ENCODE measurements around the gene HIP1R.

The HIP1R gene

DNA sequence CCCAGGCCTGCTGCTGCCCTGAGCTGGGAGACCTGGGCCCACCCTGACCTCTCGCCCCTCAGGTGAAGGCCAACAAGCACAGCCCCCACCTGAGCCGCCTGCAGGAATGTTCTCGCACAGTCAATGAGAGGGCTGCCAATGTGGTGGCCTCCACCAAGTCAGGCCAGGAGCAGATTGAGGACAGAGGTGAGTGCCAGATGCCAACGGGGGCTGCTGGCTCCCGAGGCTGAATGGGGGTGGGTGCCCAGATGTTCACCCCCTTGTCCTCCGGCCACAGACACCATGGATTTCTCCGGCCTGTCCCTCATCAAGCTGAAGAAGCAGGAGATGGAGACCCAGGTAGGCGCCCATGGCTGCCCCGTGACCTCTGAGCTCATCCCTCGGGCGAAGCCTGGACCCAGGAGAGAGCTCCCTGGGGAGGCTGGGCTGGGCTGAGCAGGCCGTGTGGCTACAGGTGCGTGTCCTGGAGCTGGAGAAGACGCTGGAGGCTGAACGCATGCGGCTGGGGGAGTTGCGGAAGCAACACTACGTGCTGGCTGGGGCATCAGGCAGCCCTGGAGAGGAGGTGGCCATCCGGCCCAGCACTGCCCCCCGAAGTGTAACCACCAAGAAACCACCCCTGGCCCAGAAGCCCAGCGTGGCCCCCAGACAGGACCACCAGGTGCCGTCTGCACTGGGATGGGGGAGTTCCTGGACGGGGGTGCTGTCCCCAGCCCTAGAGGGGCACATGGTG, 25.8 kb downstream of the HIP1R start:
- DNase-seq (ENCODE audit: low read depth in 2 of 2): no peak

DNA sequence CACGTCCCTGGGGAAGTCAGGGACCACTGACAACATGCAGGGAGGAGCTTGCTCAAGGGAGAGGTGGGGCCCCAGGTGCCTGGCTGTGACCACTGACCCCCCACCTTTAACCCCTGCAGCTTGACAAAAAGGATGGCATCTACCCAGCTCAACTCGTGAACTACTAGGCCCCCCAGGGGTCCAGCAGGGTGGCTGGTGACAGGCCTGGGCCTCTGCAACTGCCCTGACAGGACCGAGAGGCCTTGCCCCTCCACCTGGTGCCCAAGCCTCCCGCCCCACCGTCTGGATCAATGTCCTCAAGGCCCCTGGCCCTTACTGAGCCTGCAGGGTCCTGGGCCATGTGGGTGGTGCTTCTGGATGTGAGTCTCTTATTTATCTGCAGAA, 26.3 kb downstream of the HIP1R start:
- no peak for DNase-seq (ENCODE audit: low read depth in 2 of 2)

DNA sequence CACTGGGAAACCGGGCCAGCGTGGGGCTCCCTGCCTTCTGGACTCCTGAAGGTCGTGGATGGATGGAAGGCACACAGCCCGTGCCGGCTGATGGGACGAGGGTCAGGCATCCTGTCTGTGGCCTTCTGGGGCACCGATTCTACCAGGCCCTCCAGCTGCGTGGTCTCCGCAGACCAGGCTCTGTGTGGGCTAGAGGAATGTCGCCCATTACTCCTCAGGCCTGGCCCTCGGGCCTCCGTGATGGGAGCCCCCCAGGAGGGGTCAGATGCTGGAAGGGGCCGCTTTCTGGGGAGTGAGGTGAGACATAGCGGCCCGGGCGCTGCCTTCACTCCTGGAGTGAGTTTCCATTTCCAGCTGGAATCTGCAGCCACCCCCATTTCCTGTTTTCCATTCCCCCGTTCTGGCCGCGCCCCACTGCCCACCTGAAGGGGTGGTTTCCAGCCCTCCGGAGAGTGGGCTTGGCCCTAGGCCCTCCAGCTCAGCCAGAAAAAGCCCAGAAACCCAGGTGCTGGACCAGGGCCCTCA, 26.9 kb downstream of the HIP1R start:
- no peak for DNase-seq (ENCODE audit: low read depth in 2 of 2)

DNA sequence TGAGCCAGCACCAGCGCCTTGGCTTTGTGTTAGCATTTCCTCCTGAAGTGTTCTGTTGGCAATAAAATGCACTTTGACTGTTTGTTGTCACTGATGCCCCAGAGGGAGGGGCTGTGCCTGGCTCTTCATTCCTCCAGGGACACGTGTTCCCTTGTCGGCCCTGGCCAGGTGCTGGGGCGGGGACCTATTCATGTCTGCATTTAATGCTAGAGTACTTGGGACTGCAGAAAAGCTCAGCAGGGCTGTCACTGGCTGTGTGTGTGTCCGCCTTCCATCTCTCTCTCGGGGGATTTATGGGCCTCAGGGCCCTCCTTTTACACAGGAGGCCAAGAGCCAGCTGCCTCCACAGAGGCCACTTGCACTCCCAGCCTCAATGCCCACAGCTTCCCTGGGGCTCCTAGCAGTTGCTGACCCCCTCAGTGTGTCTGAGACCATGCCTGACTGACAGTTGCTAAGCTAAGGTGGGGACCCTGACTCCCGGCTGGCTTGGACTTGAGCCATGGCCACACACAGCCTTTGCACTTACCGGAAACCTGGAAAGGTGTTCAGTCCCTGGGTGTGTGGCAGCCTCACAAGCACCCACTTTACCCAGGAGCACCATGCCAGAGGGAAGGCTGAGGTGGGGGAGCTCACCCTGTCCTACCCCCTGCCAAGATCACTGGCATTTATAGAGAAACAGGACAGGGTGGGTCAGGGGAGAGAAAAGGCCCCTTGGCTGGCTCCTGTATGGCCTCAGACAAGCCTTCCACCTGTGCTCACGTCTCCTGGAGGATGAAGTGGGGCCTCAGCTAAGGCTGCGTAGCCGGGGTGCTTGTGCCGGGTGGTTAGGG, 27.8 kb downstream of the HIP1R start:
- no peak for DNase-seq (ENCODE audit: low read depth in 2 of 2)

DNA sequence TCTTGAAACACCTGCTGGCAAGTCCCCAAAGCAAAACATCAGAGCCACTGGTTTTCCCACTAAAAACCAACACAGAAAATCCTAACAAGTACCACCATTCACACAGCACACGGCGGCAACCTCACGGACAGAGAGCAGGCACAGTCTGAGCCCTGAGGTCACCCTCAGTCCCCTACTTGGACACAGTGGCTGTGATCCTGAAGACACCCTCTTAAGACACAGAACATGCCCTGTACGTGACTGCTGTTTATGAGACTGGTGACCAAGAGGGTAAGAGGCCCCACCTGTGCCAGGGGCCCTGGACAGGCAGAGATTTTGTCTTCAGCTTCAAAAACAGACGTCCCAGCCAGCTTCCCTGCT, 29.6 kb downstream of the HIP1R start:
- no peak for DNase-seq (ENCODE audit: low read depth in 2 of 2)

DNA sequence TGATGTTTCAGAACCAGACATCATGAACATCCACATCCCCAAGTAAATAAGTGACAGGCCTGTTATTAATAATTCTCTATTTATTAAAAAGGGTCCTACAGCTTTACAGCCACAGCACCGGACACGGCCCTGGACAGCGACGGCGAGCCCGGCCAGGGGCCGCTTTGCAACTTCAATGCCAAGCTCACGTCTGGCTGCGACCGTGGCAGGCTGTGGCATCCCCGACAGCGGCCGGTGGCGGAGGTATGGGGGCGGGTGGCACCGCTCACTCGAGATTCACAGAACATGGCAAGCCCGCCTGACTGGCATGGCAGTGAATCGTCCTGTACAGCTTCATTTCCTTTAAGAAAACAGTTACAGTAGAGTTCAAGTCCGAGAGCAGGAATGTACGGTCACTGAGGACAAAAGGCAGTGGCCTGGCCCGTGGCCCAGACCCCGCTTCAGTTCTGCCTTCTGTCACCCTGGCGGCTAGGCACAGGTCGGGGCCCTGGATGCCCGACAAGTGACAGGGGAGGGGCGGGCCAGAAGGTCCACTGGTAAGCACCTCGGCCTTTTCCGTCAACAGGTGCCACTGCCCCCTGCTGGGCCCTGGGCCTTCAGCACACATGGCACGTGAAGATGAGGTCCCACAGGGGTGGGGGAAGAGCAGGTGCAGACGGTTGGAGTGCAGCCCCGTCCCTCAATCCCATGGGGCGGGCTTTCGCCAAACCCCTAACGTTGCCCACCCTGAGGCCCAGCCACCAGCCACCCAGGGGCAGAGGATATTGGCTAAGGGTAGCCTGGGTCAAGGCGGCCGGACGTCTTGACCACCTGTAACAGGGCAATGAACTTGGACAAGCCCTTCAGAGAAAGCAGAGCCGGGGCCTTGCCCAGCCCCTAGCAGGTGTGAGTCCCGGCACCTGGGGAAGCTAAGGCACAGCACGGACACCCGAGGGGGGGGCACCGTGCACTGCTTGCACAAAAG, 30.3 kb downstream of the HIP1R start:
- DNase-seq (ENCODE audit: low read depth in 2 of 2): no peak

DNA sequence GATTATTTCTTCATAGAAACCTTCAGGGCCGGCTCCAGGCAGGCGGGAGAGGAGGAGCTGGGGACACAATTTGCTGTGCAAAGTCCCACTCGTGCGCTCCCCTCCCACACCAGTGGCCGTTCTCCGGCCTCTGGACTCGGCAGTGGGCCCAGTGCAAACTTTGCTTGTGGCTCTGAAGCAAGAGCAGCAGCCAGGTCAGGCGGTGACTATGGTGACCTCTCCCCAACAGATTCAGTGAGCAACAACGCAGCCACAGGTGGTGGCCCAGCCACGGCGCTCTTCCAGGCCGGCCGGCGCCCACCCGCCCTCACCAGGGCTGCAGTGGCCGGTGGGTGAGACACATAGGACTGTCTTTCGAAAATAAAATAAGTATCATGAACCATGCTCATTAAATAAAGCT, 31.1 kb downstream of the HIP1R start:
- no peak for DNase-seq (ENCODE audit: low read depth in 2 of 2)

DNA sequence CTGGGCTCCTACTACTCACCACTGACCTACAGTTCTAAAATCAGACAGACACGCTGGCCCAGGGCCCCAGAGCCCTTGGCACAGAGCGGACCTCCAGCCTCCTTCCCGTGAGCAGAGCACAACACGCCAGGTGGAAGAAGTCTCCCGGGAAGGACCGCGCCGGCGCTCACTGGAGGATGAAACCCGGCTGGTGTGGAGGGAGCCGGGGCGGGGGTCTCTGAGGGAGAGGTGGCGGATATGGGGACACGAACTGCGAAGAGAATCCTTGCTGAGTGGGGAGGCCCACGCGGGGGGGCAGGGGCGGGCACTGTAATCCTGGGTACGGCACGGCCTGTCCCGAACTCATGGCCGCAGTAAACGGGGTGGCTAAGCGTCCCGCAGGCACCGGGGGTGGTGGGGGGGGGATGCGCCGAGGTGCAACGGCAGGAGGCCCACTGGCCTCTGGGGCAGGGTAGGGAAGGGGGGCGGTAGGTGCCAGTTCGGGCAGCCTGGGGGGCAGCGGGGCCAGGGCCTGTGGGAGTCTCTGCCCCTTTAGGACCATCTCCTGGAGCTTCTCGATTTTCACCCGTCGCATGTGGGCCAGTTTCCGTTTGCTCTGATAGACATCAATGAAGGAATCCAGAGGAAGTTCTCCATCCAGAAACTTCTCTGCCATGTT, 31.8 kb downstream of the HIP1R start:
- DNase-seq (ENCODE audit: low read depth in 2 of 2): no peak

DNA sequence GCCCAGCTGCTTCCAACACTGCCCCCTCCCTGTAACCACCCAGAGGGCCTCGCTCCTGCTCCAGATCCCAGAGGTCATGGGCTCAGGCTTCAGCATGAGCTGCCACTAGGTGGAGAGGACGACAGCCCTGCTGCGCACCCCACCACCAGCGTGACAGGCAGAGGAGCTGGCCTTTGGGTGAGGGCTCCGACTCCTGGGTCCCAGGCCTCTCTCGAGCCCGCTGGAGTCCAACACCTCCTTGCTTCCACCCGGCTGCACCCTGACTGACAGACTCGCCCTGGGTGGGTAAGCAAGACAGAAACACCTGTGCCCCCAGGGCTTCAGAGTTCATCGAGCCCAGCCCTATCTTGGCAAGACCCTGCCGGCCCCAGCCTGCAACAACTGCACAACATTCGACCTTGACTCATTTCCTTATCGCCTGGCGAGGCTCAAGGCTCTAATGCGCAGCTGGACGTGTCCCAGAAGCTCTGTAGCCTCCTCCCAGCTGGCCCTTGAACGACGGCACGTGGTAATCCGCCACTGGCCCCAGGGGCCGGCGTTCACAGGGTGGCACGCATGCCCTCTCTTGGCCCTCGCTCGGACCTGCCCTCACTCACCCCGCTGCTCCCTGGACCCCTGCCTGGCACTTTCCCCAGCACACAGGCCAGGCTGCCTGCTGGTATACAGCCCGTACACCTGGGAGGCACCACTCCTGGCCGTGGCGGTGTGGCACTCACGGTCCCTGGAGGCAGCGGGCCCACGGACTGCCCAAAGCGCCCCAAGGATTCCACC, 32.6 kb downstream of the HIP1R start:
- no peak for DNase-seq (ENCODE audit: low read depth in 2 of 2)

DNA sequence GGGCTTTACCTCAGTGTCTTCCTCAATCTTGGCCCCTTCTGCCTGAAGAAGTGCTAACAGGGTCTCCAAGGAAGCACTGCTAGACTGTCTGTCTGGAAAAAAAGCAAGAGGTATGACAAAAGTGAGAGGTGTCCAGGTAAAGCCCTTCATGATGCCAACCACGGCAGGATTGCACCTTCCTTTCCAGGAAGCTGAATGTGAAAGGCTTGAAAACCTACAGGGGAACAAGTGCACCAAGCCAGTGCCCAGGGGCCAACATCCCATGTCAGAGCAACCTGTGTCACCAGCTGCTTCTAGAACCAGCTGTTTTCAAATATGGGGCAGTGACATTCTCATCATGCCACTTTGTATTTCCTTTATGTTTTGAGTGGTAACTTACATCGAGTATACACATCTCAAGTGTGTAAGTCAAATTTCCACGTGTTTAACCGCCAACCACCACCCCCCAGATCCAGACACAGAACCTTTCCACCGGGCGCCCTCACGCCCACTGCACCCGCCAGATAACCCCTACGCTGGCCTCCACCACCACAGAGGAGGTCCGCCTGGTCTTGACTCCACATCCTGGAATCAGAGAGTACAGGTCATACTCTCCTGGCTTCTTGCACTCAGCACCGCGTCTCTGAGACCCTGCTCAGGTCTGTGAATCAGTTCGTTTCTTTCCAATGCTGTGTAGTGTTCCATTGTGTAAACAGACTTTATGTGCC, 33.4 kb downstream of the HIP1R start:
- DNase-seq (ENCODE audit: low read depth in 2 of 2): no peak

DNA sequence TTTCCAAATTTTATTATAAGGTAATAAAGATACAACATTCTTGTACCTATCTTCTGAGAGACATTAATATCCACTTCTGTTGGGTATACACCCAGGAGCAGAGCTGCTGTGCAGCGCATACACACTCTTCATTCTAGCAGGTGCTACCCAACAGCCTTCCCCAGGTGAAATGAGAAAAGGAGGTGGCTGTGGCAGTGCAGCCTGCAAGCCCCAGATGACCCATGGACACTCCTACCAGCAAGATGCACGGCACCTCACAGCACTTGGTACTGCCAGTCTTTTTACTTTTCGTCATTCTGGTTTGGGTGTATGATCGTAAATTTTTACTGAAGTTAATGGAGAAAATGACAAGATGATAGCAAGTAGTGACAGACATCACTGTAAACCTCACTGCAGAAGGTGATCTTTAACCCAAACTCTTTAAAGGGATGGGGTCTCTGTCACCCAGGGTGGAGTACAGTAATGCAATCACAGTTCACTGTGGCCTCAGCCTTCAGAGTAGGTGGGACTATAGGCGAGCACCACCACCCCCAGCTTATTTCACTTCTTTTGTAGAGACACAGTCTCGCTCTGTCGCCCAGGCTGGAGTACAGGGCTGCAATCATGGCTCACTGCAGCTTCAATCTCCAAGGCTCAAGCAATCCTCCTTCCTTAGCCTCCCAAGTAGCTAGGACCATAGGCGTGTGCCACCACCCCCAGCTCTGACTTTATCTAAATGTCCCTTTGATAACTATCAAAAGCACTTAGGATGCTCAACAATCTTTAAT, 34.1 kb downstream of the HIP1R start:
- no peak for DNase-seq (ENCODE audit: low read depth in 2 of 2)

DNA sequence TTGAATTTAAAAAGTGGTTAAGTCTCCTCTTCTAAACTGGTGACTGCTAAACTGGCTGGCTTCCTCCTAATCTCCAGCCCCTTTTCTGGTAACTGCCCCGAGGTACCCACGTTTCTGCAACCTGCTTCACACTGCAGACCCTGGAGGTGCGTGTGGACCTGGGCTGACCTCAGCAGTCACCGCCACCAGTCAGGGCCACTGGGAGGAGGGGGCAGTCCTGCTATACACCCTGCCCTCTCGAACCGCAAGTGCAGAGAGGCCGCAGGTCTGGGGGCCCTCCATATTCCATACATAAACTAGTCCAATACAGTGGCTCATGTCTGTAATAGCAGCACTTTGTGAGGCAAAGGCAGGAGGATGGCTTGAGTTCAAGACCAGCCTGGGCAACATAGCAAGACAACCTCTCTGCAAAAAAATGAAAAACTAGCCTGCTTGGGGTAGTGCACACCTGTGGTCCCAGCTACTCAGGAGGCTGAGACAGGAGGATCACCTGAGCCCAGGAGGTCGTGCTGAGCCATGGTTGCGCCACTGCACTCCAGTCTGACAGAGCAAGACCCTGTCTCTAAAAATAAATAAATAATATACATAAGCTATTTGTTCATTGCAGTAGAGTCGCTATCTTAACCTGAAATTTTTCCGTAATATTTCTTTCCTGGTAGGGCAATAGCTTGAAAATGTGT, 35.0 kb downstream of the HIP1R start:
- DNase-seq (ENCODE audit: low read depth in 2 of 2): no peak

DNA sequence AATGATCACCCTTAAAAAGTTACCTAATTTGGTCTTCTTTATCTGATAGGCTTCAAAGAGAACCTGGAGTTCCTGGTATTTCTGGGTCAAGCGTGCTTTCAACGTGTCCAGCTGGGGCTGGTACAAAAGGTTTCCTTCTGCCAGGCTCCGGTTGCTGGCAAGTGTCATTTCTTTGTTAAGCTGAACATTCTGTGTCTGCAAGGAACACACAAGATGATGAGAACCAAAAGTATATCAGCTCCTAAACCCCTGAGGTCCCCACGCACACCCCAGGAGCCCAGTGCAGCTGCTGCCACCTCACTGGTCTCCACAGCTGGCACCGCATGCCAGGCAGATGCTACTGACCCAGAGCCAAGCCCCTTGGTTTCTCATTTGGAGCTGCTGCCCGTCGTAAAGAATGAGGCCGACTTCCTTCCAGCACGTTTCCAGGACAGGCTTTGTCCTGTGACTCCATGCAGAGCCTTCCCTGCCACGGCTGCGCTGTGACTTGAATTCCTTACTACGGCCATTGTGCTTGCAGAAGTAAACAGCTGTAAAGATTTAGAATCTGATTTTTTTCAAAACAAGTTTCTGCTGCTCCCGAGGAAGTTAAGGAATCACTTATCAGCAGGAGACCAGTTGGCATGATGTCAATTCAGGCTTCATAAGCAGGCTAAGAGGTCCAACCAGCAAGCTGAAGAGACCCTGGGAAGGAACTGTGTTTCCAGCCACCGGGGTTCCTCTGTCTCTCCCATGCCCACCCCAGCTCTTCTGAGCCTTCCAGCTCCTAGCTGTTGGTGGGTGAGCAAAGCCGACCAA, 35.8 kb downstream of the HIP1R start:
- DNase-seq (ENCODE audit: low read depth in 2 of 2): no peak

DNA sequence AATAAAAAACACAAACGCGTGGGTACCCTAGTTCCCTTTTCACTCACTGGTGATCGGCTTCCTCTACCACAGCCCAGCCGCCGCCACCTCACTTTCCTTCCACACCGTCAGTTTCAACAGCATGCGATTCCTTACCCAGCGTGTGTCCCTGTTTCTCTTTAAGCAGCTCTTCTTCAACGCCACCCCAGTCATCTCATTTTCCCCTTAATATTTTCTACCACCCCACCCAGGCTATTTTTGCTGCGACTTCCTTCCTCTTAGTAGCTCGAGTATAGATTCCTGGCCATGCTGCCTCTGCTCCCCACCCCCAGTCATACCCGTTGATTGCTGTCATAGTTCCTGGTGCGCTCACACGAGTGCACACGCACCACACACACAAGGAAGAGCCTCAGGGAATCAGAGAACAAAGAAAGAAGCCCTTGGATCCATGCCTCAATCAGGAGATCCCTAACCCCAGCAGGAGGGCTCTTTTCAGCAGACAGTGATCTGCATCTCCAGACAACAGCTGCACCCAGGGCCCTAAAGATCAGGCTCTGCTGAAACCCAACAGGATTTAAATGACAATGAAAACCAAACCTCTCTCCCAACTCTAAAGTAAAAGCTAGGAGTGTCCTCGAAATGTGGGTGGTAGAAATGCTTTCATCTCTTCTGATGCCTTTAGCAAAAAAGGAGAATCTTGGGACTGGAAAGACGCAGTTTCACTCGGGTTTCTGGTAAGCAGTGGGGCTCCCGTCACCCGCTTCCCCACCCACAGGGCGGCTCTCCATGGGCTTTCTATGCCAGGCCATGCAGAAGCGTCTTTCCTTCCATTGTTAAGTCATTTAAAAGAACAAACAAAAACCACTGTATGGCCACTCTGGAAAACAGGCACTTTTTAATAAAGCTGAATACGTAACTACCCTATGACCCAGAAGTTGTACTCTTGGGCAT, 36.9 kb downstream of the HIP1R start:
- DNase-seq (ENCODE audit: low read depth in 2 of 2): peak; percentile 67 to 71

DNA sequence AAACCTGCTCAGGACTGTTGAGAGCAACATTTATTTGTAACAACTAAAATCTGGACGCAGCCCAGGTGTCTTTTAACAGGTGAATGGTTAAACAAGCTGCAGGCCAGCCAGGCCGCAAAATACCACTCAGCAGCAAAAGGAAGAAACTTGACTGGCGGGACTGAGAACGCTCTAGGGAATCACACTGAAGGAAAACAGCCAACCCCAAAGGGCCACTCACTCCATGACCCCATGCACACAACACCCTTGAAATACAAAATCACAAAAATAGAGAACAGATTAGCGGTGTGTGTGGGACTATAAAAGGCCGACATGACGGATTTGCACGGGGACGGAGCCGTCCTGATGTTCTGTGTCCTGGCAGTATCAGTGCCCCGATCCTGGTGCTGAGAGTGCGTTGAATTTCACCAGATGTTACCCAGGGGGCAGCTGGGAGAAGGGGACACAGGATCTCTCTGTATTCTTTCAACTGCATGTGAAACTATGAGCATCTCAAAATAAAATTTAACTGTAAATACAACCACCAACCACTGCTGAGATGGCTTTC, 37.6 kb downstream of the HIP1R start:
- no peak for DNase-seq (ENCODE audit: low read depth in 2 of 2)

DNA sequence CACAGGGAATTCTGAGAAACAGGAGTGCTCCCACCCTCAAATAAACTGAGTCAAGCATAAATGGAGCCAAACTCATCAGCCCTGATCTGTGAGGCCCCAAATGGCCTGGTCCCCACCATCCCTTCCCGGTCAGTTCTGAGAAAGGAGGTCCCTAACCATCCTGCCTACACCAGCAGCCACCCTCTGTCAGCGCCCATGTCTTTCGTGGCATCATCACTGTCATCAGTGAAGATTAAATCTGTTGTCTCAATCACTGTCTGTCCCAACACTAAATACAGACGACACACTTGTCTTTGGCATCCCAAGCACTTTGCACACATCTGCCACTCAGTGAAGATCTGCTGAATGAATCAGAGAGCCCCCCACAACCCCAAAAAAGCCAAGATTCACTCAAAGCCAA, 38.3 kb downstream of the HIP1R start:
- no peak for DNase-seq (ENCODE audit: low read depth in 2 of 2)

Measured in fibroblast of skin of left biceps (primary cell).